CD14-positive monocyte (primary cell): ENCODE measurements around the gene TMEM151B. TPM values are rescaled to one million over a fixed set of nuclear protein-coding genes. Genes with fewer than 3 reads are reported as not detected.

Experiments
- DNase-seq, 3 donors: peaks; one replicate each; pipeline ENCODE4 v3.0.0-alpha.2; 2011 to 2022
- H2AFZ ChIP-seq: 2 replicates; pipeline ENCODE4 v1.6.0; 2012; ENCODE audit warnings: mild to moderate bottlenecking, low read depth, low read length, inconsistent platforms; ENCODE audit not compliant: insufficient read depth, poor library complexity, severe bottlenecking
- H3K27ac ChIP-seq, 2 donors: 1 replicate in 1 of 2; 2 replicates in 1 of 2; pipeline ENCODE4 v1.5.1; 2012 to 2013; ENCODE audit warnings: low read length in 2 of 2, control low read depth in 1 of 2, inconsistent platforms in 1 of 2, low read depth in 1 of 2, mild to moderate bottlenecking in 1 of 2
- H3K27me3 ChIP-seq, 2 donors: one replicate each; pipeline versions ENCODE4 v1.6.0 to v1.6.1; 2011 to 2013; ENCODE audit warnings: low read length in 2 of 2; ENCODE audit not compliant: control insufficient read depth in 2 of 2, insufficient read depth in 2 of 2
- H3K36me3 ChIP-seq, 2 donors: replicated peaks in 1 of 2; 1 replicate in 1 of 2; 2 replicates in 1 of 2; pipeline versions ENCODE4 v1.5.1 to v1.6.1; 2012 to 2013; ENCODE audit warnings: low read length in 2 of 2, control low read depth in 1 of 2, inconsistent platforms in 1 of 2, mild to moderate bottlenecking in 1 of 2; ENCODE audit not compliant: insufficient read depth in 2 of 2, control insufficient read depth in 1 of 2
- H3K4me1 ChIP-seq, 2 donors: 1 replicate in 1 of 2; 2 replicates in 1 of 2; pipeline versions ENCODE4 v1.5.1 to v1.6.1; 2012 to 2013; ENCODE audit warnings: low read length in 2 of 2, control low read depth in 1 of 2, inconsistent platforms in 1 of 2, mild to moderate bottlenecking in 1 of 2, moderate library complexity in 1 of 2; ENCODE audit not compliant: insufficient read depth in 2 of 2, control insufficient read depth in 1 of 2
- H3K4me2 ChIP-seq: replicated peaks from 2 replicates; pipeline ENCODE3; 2012; ENCODE audit warnings: low read length, moderate library complexity, mild to moderate bottlenecking; ENCODE audit not compliant: poor library complexity, severe bottlenecking; ENCODE audit errors: extremely low read depth
- H3K4me3 ChIP-seq, 3 experiments: fragments of 200-600 bp in 1 of 3; sonication (generic) in 1 of 3; replicated peaks in 1 of 3; 1 replicate in 2 of 3; 2 replicates in 1 of 3; pipeline ENCODE4 v1.5.1; 2011 to 2013; ENCODE audit warnings: low read length in 3 of 3, mild to moderate bottlenecking in 3 of 3, control low read depth in 2 of 3, low read depth in 2 of 3, inconsistent platforms in 1 of 3, moderate library complexity in 1 of 3
- H3K79me2 ChIP-seq: 2 replicates; pipeline ENCODE4 v1.6.0; 2012; ENCODE audit warnings: mild to moderate bottlenecking, control low read depth, inconsistent platforms, low read length, moderate library complexity; ENCODE audit not compliant: insufficient read depth
- H3K9ac ChIP-seq: 2 replicates; pipeline ENCODE4 v1.6.0; 2017; ENCODE audit warnings: low read length, mild to moderate bottlenecking; ENCODE audit not compliant: insufficient read depth, poor library complexity, severe bottlenecking
- H3K9me3 ChIP-seq, 2 donors: replicated peaks in 1 of 2; 1 replicate in 1 of 2; 2 replicates in 1 of 2; pipeline versions ENCODE4 v1.5.1 to v1.6.1; 2012 to 2013; ENCODE audit warnings: low read length in 2 of 2, control low read depth in 1 of 2; ENCODE audit not compliant: control insufficient read depth in 1 of 2, insufficient read depth in 1 of 2
- H4K20me1 ChIP-seq: 2 replicates; pipeline ENCODE4 v1.6.0; 2012; ENCODE audit warnings: mild to moderate bottlenecking, low read length, control low read depth, moderate library complexity; ENCODE audit not compliant: insufficient read depth
- H3K27ac Mint-ChIP-seq, 7 donors: one replicate each; pipeline ENCODE4 v1.8.0; 2020; ENCODE audit warnings: mild to moderate bottlenecking in 7 of 7, mixed read lengths in 7 of 7, moderate library complexity in 6 of 7, inconsistent platforms in 2 of 7
- H3K27me3 Mint-ChIP-seq, 3 donors: one replicate each; pipeline ENCODE4 v1.8.0; 2021 to 2022; ENCODE audit warnings: low read depth in 3 of 3, mild to moderate bottlenecking in 3 of 3, mixed read lengths in 3 of 3, moderate library complexity in 3 of 3, inconsistent platforms in 1 of 3
- H3K36me3 Mint-ChIP-seq, 2 donors: one replicate each; pipeline ENCODE4 v1.8.0; 2020; ENCODE audit warnings: mixed read lengths in 2 of 2, inconsistent platforms in 1 of 2, mild to moderate bottlenecking in 1 of 2
- H3K4me1 Mint-ChIP-seq: one replicate; pipeline ENCODE4 v1.8.0; 2020; ENCODE audit warnings: mild to moderate bottlenecking, mixed read lengths
- H3K4me3 Mint-ChIP-seq, 2 donors: one replicate each; pipeline ENCODE4 v1.8.0; 2020; ENCODE audit warnings: mild to moderate bottlenecking in 2 of 2, mixed read lengths in 2 of 2, moderate library complexity in 1 of 2
- H3K9me3 Mint-ChIP-seq, 7 donors: one replicate each; pipeline ENCODE4 v1.8.0; 2020 to 2022; ENCODE audit warnings: mixed read lengths in 7 of 7, mild to moderate bottlenecking in 6 of 7, moderate library complexity in 6 of 7, inconsistent platforms in 2 of 7
- WGBS: methylation state at CpG from one replicate; pipeline ENCODE4 v1.1.5; 2013; ENCODE audit warnings: missing lambda C conversion rate; ENCODE audit not compliant: insufficient coverage; 5-methylcytosine and 5-hydroxymethylcytosine counted together
- intact Hi-C, 2 donors: fragments of 100-400 bp; cut with micrococcal nuclease; formaldehyde crosslinking; loops; one replicate each; pipeline versions ENCODE4 v1.15.0 to v1.15.1; 2023
- polyA plus RNA-seq, 3 donors: library from polyadenylated mRNA; depleted of rRNA in 1 of 3; unstranded in 2 of 3; stranded (reverse) in 1 of 3; fragments of 300-500 nt in 2 of 3; fragments of >200 nt in 1 of 3; fragmentation: Illumina TruSeq in 2 of 3; gene quantifications; 1 replicate in 2 of 3; 2 replicates in 1 of 3; pipeline ENCODE4 v1.2.3, GENCODE V29; 2012 to 2021
- TF ChIP-seq, protein P1 (sequence below): fragments of 200-600 bp; IDR thresholded peaks from one replicate; pipeline ENCODE4 v1.8.0; 2022; ENCODE audit warnings: antibody characterized with exemption, mild to moderate bottlenecking

Gene TMEM151B
- polyA plus RNA-seq, 3 donors, result not detected

- Mint-ChIP-seq H3K27ac (no peak overlapping the region), H3K36me3 (peaks cover 12 to 15% of the 10 kb centered on the region in 2 donors), H3K4me3 (no peak overlapping the region), H3K27me3 (peaks cover 0 to 6% (median 3%) of the 10 kb centered on the region in 3 donors), H3K4me1 (peaks cover 50% of the 10 kb centered on the region), H3K9me3 (no peaks in the 10 kb centered on the region)
- DNase-seq, result peak in 1 of 3 donors; percentile 41
- no peak overlapping the region for H3K27ac ChIP-seq
- intact Hi-C loops, result loop anchor here (2.0 to 5.0 kb wide), 2 partner anchors 15 to 64 kb away; no protein-coding TSS in a partner anchor
- TF ChIP-seq, protein P1, sequence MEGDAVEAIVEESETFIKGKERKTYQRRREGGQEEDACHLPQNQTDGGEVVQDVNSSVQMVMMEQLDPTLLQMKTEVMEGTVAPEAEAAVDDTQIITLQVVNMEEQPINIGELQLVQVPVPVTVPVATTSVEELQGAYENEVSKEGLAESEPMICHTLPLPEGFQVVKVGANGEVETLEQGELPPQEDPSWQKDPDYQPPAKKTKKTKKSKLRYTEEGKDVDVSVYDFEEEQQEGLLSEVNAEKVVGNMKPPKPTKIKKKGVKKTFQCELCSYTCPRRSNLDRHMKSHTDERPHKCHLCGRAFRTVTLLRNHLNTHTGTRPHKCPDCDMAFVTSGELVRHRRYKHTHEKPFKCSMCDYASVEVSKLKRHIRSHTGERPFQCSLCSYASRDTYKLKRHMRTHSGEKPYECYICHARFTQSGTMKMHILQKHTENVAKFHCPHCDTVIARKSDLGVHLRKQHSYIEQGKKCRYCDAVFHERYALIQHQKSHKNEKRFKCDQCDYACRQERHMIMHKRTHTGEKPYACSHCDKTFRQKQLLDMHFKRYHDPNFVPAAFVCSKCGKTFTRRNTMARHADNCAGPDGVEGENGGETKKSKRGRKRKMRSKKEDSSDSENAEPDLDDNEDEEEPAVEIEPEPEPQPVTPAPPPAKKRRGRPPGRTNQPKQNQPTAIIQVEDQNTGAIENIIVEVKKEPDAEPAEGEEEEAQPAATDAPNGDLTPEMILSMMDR, result no peak
- peaks cover 32 to 35% of the 10 kb centered on the region in 2 donors for H3K4me1 ChIP-seq
- no peaks in the 10 kb centered on the region for H3K79me2 ChIP-seq
- no peaks in the 10 kb centered on the region for H4K20me1 ChIP-seq
- 100% methylated on average over 1 of the region's 6 CpGs for WGBS
- no peak overlapping the region for H2AFZ ChIP-seq
- no peaks in the 10 kb centered on the region for H3K9me3 ChIP-seq
- H3K4me2 ChIP-seq, result no peak overlapping the region
- H3K4me3 ChIP-seq, result no peak overlapping the region
- H3K9ac ChIP-seq, result no peak overlapping the region
- peaks cover under 1 to 5% of the 10 kb centered on the region in 2 donors for H3K36me3 ChIP-seq
- no peaks in the 10 kb centered on the region for H3K27me3 ChIP-seq
These were observed 34.2 kb upstream of the TMEM151B start for GRCh38 chr6:44235891-44236516.

DNA sequence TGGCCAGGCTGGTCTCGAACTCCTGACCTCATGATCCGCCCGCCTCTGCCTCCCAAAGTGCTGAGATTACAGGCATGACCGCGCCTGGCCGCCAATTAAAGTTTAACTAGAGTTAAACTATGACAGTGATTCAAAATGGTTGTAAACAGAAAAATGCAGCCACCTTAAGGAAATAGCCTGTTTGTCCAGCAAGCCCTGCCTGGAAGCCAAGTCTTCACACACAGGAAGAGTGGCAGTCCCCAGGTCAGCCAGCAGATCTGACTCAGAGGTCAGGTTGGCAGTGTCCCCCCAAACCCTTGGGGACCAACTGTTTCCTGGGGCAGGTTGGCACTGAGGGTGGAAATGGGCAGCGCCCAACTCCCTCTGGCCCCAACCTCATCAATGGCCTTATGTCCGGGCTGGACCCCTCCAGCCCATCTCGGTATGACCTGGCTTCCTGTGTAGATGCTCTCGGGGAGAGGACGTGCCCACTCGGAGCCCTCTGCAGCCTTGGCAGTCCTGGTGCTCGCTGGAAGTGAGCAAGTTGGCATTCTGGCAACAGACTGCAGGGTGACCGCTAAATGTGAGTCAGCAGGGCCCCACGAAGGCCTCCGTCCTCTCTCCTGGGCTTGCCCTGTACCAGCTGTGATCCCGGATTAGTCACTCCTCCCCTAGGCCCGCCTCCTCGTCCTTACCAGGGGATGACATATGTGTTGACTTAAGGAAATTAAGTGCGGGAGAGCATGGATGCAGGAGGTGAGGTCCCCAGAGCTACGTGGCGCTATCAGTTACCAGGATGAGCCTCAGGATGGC is 33.0 kb upstream of the TMEM151B start:
- peaks cover 40% of the 10 kb centered on the region for H3K4me1 Mint-ChIP-seq
- peak overlapping the region; percentile 83 to 90 for H3K4me3 Mint-ChIP-seq
- Histone ChIP-seq H4K20me1 (no peaks in the 10 kb centered on the region), H3K9me3 (no peaks in the 10 kb centered on the region), H3K4me1 (peaks cover 32 to 35% of the 10 kb centered on the region in 2 donors), H2AFZ (peak overlapping the region; percentile 82), H3K27ac (peak overlapping the region; percentile 65 to 96), H3K4me3 (peak overlapping the region; percentile 56 to 86 (median 76)), H3K27me3 (no peaks in the 10 kb centered on the region), H3K79me2 (no peaks in the 10 kb centered on the region), H3K36me3 (peaks cover 0 to 5% of the 10 kb centered on the region in 2 donors), H3K4me2 (peak overlapping the region; percentile 86), H3K9ac (peak overlapping the region; percentile 84)
- H3K36me3 Mint-ChIP-seq, result peaks cover 5 to 9% of the 10 kb centered on the region in 2 donors
- H3K9me3 Mint-ChIP-seq, result no peaks in the 10 kb centered on the region
- DNase-seq, result peak; percentile 95 to 98 (median 97)
- peak overlapping the region; percentile 90 to 99 (median 97) for H3K27ac Mint-ChIP-seq
- intact Hi-C loops, result loop anchor here (2.0 to 5.0 kb wide), 2 partner anchors 16 to 65 kb away; no protein-coding TSS in a partner anchor
- TF ChIP-seq, protein P1, result no peak
- 24% methylated on average over 12 of the region's 22 CpGs for WGBS
- peaks cover 2 to 3% (median 3%) of the 10 kb centered on the region in 3 donors for H3K27me3 Mint-ChIP-seq
